AML-193 (cell line): ENCODE data around the gene SERBP1.
A peak's percentile ranks its signal among the peaks of the same experiment; 100 is the strongest.
"Not testable (repeated sequence)": the region's sequence is repeated elsewhere in the genome, so short reads cannot be mapped to it uniquely, and the experiment has no call there.

Source experiments
- DNase-seq, 2 experiments: peaks; one replicate each; lab custom pipeline; 2025; lab: John Stamatoyannopoulos, UW

Gene SERBP1

GRCh38 chr1:67440339-67440738 is 10.1 kb upstream of the SERBP1 start:
- DNase-seq = no peak

GRCh38 chr1:67439277-67440029 is 9.3 kb upstream of the SERBP1 start:
- DNase-seq = no peak

GRCh38 chr1:67437961-67438360 is 7.8 kb upstream of the SERBP1 start:
- DNase-seq = no peak

GRCh38 chr1:67436511-67437055 is 6.4 kb upstream of the SERBP1 start:
- no peak for DNase-seq

- DNase-seq = no peak
These were observed 4.3 kb upstream of the SERBP1 start for GRCh38 chr1:67434491-67434890.

- DNase-seq = peak; percentile 77 to 78
These were observed 3.6 kb upstream of the SERBP1 start for GRCh38 chr1:67433837-67434236.

- DNase-seq = no peak
These were observed 2.5 kb upstream of the SERBP1 start for GRCh38 chr1:67432745-67433144.

GRCh38 chr1:67431869-67432578 is 1.8 kb upstream of the SERBP1 start:
- DNase-seq = no peak

GRCh38 chr1:67431156-67431765 is 1.1 kb upstream of the SERBP1 start:
- no peak for DNase-seq

- no peak for DNase-seq
These were observed 459 bp downstream of the SERBP1 start for GRCh38 chr1:67429528-67430357.

- peak in 1 of 2 experiments; percentile 10 for DNase-seq
These were observed 1.1 kb downstream of the SERBP1 start for GRCh38 chr1:67429011-67429527.

GRCh38 chr1:67427947-67428346 is 2.3 kb downstream of the SERBP1 start:
- no peak for DNase-seq

GRCh38 chr1:67427465-67427864 is 2.7 kb downstream of the SERBP1 start:
- no peak for DNase-seq

GRCh38 chr1:67420835-67421492 is 9.2 kb downstream of the SERBP1 start:
- DNase-seq = no peak

GRCh38 chr1:67418839-67419586 is 11.2 kb downstream of the SERBP1 start:
- no peak for DNase-seq

- not testable (repeated sequence) for DNase-seq
These were observed 12.5 kb downstream of the SERBP1 start for GRCh38 chr1:67417733-67418132.

GRCh38 chr1:67415041-67415440 is 15.2 kb downstream of the SERBP1 start:
- DNase-seq = no peak

GRCh38 chr1:67414574-67414973 is 15.6 kb downstream of the SERBP1 start:
- no peak for DNase-seq

GRCh38 chr1:67413101-67413500 is 17.1 kb downstream of the SERBP1 start:
- not testable (repeated sequence) for DNase-seq

- no peak for DNase-seq
These were observed 22.1 kb downstream of the SERBP1 start for GRCh38 chr1:67408148-67408547.
